Uterus (tissue), 2 donors: Measurements from ENCODE around the gene MAP3K15.

Source experiments
- CTCF ChIP-seq, 4 experiments: fragments of 200-600 bp in 2 of 4; fragments of 450-650 bp in 2 of 4; sonication (generic) in 2 of 4; IDR thresholded peaks; one replicate each; pipeline ENCODE4 v1.5.1; 2016 to 2019; ENCODE audit warnings: antibody characterized with exemption in 4 of 4, mild to moderate bottlenecking in 2 of 4, moderate library complexity in 1 of 4
- POLR2A ChIP-seq, 2 donors: fragments of 450-650 bp; IDR thresholded peaks; one replicate each; pipeline ENCODE4 v1.6.1; 2016; ENCODE audit warnings: antibody characterized with exemption in 2 of 2, mild to moderate bottlenecking in 1 of 2, moderate library complexity in 1 of 2

- TF ChIP-seq CTCF (IDR thresholded peaks at IDR 0.05) (no peak), POLR2A (IDR thresholded peaks at IDR 0.05) (no peak)
Observed at GRCh38 chrX:19347916-19348315, 167.4 kb downstream of the MAP3K15 start.
